ENCODE results near the gene ZCRB1.

The ZCRB1 gene

GRCh38 chr12:42288544-42288943 is 37.4 kb downstream of the ZCRB1 start (continued):
- TF ChIP-seq ZNF664 (tag by site-specific recombination; IDR thresholded peaks at IDR 0.05): no peak
- TF ChIP-seq, protein P1, sequence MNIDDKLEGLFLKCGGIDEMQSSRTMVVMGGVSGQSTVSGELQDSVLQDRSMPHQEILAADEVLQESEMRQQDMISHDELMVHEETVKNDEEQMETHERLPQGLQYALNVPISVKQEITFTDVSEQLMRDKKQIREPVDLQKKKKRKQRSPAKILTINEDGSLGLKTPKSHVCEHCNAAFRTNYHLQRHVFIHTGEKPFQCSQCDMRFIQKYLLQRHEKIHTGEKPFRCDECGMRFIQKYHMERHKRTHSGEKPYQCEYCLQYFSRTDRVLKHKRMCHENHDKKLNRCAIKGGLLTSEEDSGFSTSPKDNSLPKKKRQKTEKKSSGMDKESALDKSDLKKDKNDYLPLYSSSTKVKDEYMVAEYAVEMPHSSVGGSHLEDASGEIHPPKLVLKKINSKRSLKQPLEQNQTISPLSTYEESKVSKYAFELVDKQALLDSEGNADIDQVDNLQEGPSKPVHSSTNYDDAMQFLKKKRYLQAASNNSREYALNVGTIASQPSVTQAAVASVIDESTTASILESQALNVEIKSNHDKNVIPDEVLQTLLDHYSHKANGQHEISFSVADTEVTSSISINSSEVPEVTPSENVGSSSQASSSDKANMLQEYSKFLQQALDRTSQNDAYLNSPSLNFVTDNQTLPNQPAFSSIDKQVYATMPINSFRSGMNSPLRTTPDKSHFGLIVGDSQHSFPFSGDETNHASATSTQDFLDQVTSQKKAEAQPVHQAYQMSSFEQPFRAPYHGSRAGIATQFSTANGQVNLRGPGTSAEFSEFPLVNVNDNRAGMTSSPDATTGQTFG (tag by site-specific recombination; IDR thresholded peaks at IDR 0.05; ENCODE audit: borderline replicate concordance): no peak
- TF ChIP-seq ELK4 (IDR thresholded peaks at IDR 0.05; ENCODE audit: borderline replicate concordance, low read depth, low read length): no peak

- no peaks in the 10 kb centered on the region for H3K9me3 ChIP-seq (ENCODE audit: control insufficient read depth, insufficient read depth, low read depth, low read length)
- no peaks in the 10 kb centered on the region for H3K36me3 ChIP-seq (ENCODE audit: control insufficient read depth in 2 of 2, insufficient read depth in 1 of 2, low read length in 2 of 2)
- POLR2A ChIA-PET: no interaction called here
- no peak overlapping the region for H3K4me3 ChIP-seq (ENCODE audit: low read depth, low read length)
- H3K4me1 ChIP-seq (ENCODE audit: control insufficient read depth, insufficient read depth, low read length): peaks cover 7% of the 10 kb centered on the region
- CTCF ChIA-PET: interaction anchor here (0.6 kb wide), 1 partner anchor 9 kb away, joined by 4 read pairs; no protein-coding TSS in a partner anchor
- no peak for TF ChIP-seq ZNF654 (tag by site-specific recombination; IDR thresholded peaks at IDR 0.05; ENCODE audit: low read depth)
- no peak for TF ChIP-seq ZNF645 (tag by site-specific recombination; IDR thresholded peaks at IDR 0.05)
- no peak for TF ChIP-seq SETDB1 (IDR thresholded peaks at IDR 0.05; ENCODE audit: insufficient read length, low read length)
- no peak for TF ChIP-seq ZNF514 (tag by site-specific recombination; IDR thresholded peaks at IDR 0.05)
- TF ChIP-seq, protein P2, sequence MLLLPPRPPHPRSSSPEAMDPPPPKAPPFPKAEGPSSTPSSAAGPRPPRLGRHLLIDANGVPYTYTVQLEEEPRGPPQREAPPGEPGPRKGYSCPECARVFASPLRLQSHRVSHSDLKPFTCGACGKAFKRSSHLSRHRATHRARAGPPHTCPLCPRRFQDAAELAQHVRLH (tag by site-specific recombination; IDR thresholded peaks at IDR 0.05): no peak
- no peak overlapping the region for H3K27ac ChIP-seq (ENCODE audit: extremely low read depth, low read depth, low read length)
These were observed 39.2 kb downstream of the ZCRB1 start for GRCh38 chr12:42286741-42287140.

DNA sequence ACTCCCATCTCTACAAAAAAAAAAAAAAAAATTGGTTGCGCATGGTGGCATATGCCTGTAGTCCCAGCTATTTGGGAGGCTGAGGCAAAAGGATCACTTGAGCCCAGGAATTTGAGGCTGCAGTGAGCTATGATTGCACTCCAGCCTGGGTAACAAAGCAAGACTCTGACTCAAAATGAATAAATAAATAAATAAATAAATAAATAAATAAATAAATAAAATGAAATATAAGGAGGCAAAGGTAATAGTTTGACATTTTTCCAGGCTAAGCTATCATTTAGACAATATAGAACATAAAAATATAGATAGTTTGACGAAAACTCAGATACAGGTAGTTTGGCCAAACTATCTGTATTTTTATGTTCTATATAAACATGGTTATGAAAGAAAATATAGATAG is 40.5 kb downstream of the ZCRB1 start:
- no peak overlapping the region for H3K4me3 ChIP-seq (ENCODE audit: low read depth, low read length)
- ChIA-PET CTCF (interaction anchor here (0.6 to 1.6 kb wide), 3 partner anchors 11 to 73 kb away, joined by 3 to 7 read pairs (median 4); no protein-coding TSS in a partner anchor), POLR2A (no interaction called here)
- no peaks in the 10 kb centered on the region for H3K9me3 ChIP-seq (ENCODE audit: control insufficient read depth, insufficient read depth, low read depth, low read length)
- peaks cover 13% of the 10 kb centered on the region for H3K4me1 ChIP-seq (ENCODE audit: control insufficient read depth, insufficient read depth, low read length)
- no peak overlapping the region for H3K27ac ChIP-seq (ENCODE audit: extremely low read depth, low read depth, low read length)
- H3K36me3 ChIP-seq (ENCODE audit: control insufficient read depth in 2 of 2, insufficient read depth in 1 of 2, low read length in 2 of 2): no peaks in the 10 kb centered on the region
- TF ChIP-seq ZFP41 (tag by site-specific recombination; IDR thresholded peaks at IDR 0.05; ENCODE audit: borderline replicate concordance): no peak
- TF ChIP-seq ZNF521 (tag by site-specific recombination; IDR thresholded peaks at IDR 0.05): no peak
- TF ChIP-seq ZNF623 (tag by site-specific recombination; IDR thresholded peaks at IDR 0.05): peak; percentile 60
- no peak for TF ChIP-seq KLF17 (tag by site-specific recombination; IDR thresholded peaks at IDR 0.05)
- no peak for TF ChIP-seq ZBTB49 (tag by site-specific recombination; IDR thresholded peaks at IDR 0.05; ENCODE audit: low read depth)
- peak; percentile 84 for TF ChIP-seq ZNF433 (tag by site-specific recombination; IDR thresholded peaks at IDR 0.05; ENCODE audit: low read depth)
- TF ChIP-seq ZNF747 (tag by site-specific recombination; IDR thresholded peaks at IDR 0.05): no peak
- TF ChIP-seq, protein P3, sequence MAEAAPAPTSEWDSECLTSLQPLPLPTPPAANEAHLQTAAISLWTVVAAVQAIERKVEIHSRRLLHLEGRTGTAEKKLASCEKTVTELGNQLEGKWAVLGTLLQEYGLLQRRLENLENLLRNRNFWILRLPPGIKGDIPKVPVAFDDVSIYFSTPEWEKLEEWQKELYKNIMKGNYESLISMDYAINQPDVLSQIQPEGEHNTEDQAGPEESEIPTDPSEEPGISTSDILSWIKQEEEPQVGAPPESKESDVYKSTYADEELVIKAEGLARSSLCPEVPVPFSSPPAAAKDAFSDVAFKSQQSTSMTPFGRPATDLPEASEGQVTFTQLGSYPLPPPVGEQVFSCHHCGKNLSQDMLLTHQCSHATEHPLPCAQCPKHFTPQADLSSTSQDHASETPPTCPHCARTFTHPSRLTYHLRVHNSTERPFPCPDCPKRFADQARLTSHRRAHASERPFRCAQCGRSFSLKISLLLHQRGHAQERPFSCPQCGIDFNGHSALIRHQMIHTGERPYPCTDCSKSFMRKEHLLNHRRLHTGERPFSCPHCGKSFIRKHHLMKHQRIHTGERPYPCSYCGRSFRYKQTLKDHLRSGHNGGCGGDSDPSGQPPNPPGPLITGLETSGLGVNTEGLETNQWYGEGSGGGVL (tag by site-specific recombination; IDR thresholded peaks at IDR 0.05): no peak
- no peak for TF ChIP-seq ZNF324 (tag by site-specific recombination; IDR thresholded peaks at IDR 0.05)
- TF ChIP-seq ZNF629 (tag by site-specific recombination; IDR thresholded peaks at IDR 0.05): peak; percentile 45; the same call in 1 of the 2 replicates
- TF ChIP-seq ZNF624 (tag by site-specific recombination; IDR thresholded peaks at IDR 0.05): no peak
- TF ChIP-seq ZIC2 (tag by site-specific recombination; IDR thresholded peaks at IDR 0.05): no peak
- no peak for TF ChIP-seq ZNF76 (tag by site-specific recombination; IDR thresholded peaks at IDR 0.05; ENCODE audit: borderline replicate concordance, low read depth)
- TF ChIP-seq ZNF561 (tag by site-specific recombination; IDR thresholded peaks at IDR 0.05; ENCODE audit: borderline replicate concordance): no peak
- TF ChIP-seq ZFP69B (tag by site-specific recombination; IDR thresholded peaks at IDR 0.05): no peak
- no peak for TF ChIP-seq ZNF626 (tag by site-specific recombination; IDR thresholded peaks at IDR 0.05)
